ENCODE data around the gene AKR1C1.
"Not testable (repeated sequence)": the region's sequence is repeated elsewhere in the genome, so short reads cannot be mapped to it uniquely, and the experiment has no call there.

Gene AKR1C1

DNA sequence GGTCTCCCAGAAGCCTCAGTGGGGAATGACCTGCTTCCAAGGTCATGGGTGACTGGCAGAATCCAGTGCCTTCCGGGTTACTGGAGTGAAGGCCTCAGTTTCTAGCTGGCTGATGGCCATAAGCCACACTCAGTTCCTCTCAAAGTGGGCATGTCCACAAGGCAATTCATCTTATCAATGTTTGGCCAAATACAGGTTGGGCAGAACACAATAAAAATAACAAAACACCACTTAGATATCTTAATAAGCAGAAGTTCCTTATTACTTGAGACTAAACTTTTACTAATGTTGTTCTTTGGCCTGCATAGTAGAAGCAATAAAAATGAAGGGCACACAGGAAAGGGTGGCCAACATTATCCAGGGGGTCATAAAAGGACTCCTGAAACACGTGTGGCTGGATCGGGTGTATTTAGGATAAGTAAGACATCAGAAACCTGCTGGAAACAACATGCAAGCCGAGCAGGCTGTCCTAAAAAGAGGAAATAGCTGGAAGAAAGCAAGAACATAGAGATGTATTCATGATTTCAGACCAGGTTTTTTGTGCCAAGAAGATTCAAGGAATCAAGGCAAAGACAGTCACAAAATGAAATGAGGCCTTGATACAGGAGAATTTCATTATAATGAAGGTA lies 60.1 kb downstream of the AKR1C1 start:
- H3K79me2 ChIP-seq (ENCODE audit: control insufficient read depth, low read length): no peaks in the 10 kb centered on the region
- H3K27ac ChIP-seq (ENCODE audit: low read depth, low read length): no peak overlapping the region
- TF ChIP-seq, protein P1, sequence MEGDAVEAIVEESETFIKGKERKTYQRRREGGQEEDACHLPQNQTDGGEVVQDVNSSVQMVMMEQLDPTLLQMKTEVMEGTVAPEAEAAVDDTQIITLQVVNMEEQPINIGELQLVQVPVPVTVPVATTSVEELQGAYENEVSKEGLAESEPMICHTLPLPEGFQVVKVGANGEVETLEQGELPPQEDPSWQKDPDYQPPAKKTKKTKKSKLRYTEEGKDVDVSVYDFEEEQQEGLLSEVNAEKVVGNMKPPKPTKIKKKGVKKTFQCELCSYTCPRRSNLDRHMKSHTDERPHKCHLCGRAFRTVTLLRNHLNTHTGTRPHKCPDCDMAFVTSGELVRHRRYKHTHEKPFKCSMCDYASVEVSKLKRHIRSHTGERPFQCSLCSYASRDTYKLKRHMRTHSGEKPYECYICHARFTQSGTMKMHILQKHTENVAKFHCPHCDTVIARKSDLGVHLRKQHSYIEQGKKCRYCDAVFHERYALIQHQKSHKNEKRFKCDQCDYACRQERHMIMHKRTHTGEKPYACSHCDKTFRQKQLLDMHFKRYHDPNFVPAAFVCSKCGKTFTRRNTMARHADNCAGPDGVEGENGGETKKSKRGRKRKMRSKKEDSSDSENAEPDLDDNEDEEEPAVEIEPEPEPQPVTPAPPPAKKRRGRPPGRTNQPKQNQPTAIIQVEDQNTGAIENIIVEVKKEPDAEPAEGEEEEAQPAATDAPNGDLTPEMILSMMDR (IDR thresholded peaks at IDR 0.05; ENCODE audit: low read depth, low read length, poor library complexity, severe bottlenecking): no peak
- no peak for TF ChIP-seq EZH2phosphoT487 (IDR thresholded peaks at IDR 0.05; ENCODE audit: borderline replicate concordance, low read length)
- H3K4me1 ChIP-seq (ENCODE audit: control insufficient read depth, low read length): no peaks in the 10 kb centered on the region
- no peak overlapping the region for H3K4me2 ChIP-seq (ENCODE audit: low read length)
- no peaks in the 10 kb centered on the region for H3K27me3 ChIP-seq (ENCODE audit: control insufficient read depth, low read length)
- no peaks in the 10 kb centered on the region for H3K9me3 ChIP-seq (ENCODE audit: control insufficient read depth, insufficient read depth, low read length)
- no peaks in the 10 kb centered on the region for H3F3A ChIP-seq (ENCODE audit: control insufficient read depth, insufficient read depth)
- no peaks in the 10 kb centered on the region for H4K20me1 ChIP-seq (ENCODE audit: control insufficient read depth, insufficient read depth, low read depth, low read length)
- no peaks in the 10 kb centered on the region for H3K9me2 ChIP-seq (replicated peaks; ENCODE audit: control insufficient read depth, low read length)
- no peak overlapping the region for H3K4me3 ChIP-seq (ENCODE audit: low read length)
- H3K36me3 ChIP-seq (ENCODE audit: control insufficient read depth, low read length): no peaks in the 10 kb centered on the region

DNA sequence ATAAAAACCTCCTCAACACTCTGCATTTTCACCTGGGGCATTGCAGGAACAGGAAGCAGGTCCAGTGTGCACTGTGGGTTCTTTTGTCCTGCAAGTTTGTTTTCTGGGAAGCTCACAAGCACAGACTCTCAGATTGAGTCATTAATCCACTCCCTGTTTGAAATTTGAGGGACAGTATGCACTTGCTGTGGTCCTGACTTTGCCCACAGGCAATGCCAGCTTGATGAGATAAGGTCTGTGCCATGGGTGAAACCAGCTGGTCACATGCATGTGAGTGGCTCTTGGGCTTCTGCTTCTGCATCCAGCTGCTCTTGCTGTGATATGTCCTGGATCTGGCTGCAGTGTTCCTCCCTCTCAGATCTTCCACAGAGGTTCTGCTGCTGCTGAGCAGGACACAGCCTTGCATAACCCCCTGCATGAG lies 62.3 kb downstream of the AKR1C1 start:
- not testable (repeated sequence) for H3K36me3 ChIP-seq (ENCODE audit: control insufficient read depth, low read length); H4K20me1 ChIP-seq (ENCODE audit: control insufficient read depth, insufficient read depth, low read depth, low read length); H3K4me3 ChIP-seq (ENCODE audit: low read length); H3K27ac ChIP-seq (ENCODE audit: low read depth, low read length); H3K27me3 ChIP-seq (ENCODE audit: control insufficient read depth, low read length); H3K9me2 ChIP-seq (replicated peaks; ENCODE audit: control insufficient read depth, low read length); H3K79me2 ChIP-seq (ENCODE audit: control insufficient read depth, low read length); H3K4me1 ChIP-seq (ENCODE audit: control insufficient read depth, low read length); H3F3A ChIP-seq (ENCODE audit: control insufficient read depth, insufficient read depth); H3K9me3 ChIP-seq (ENCODE audit: control insufficient read depth, insufficient read depth, low read length); H3K4me2 ChIP-seq (ENCODE audit: low read length)

DNA sequence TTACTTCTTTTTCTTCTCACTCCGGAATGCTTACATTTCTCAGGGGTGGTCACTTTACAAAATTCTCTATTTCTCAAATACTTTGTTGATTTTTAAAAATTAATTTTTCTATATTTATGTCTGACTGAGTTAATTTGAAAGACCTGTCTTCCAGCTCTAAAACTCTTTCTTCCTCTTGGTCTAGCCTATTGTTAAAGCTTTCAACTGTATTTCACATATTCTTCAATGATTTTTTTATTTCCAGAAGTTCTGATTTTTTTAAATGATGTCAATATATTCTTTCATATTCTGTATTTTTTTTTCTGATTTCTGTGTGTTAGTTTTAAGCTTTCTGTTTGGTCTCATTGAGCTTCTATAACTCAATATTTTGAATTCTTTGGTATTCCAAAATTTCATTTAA lies 67.8 kb downstream of the AKR1C1 start:
- Histone ChIP-seq H3K36me3 (ENCODE audit: control insufficient read depth, low read length) (no peaks in the 10 kb centered on the region), H3K27ac (ENCODE audit: low read depth, low read length) (no peak overlapping the region)
- TF ChIP-seq, protein P1 (IDR thresholded peaks at IDR 0.05; ENCODE audit: low read depth, low read length, poor library complexity, severe bottlenecking): no peak
- TF ChIP-seq EZH2phosphoT487 (IDR thresholded peaks at IDR 0.05; ENCODE audit: borderline replicate concordance, low read length): no peak

DNA sequence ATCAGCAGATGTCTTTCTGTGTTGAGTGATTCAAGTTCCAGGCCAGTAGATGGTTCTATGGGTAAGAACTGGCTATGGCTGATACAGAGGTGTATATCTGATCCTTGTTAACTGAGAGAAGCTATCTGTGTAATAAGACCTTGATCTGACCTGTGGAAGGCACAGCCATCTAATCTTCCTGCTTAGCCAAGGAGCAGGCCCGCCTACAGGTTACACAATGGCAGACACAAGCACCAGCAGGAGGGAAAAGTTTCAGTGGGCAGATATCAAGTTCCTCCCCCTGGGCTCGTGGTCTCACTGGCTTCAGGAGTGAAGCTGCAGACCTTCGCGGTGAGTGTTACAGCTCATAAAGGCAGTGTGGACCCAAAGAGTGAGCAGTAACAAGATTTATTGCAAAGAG lies 68.4 kb downstream of the AKR1C1 start:
- H3K4me2 ChIP-seq (ENCODE audit: low read length); H3K9me2 ChIP-seq (replicated peaks; ENCODE audit: control insufficient read depth, low read length); H4K20me1 ChIP-seq (ENCODE audit: control insufficient read depth, insufficient read depth, low read depth, low read length); H3K4me3 ChIP-seq (ENCODE audit: low read length); H3K79me2 ChIP-seq (ENCODE audit: control insufficient read depth, low read length); H3K9me3 ChIP-seq (ENCODE audit: control insufficient read depth, insufficient read depth, low read length); H3F3A ChIP-seq (ENCODE audit: control insufficient read depth, insufficient read depth); H3K27ac ChIP-seq (ENCODE audit: low read depth, low read length); H3K27me3 ChIP-seq (ENCODE audit: control insufficient read depth, low read length); H3K4me1 ChIP-seq (ENCODE audit: control insufficient read depth, low read length); H3K36me3 ChIP-seq (ENCODE audit: control insufficient read depth, low read length): not testable (repeated sequence)

More for the DNA sequence above, 67.8 kb downstream of the AKR1C1 start:
- Histone ChIP-seq H3K9me3 (ENCODE audit: control insufficient read depth, insufficient read depth, low read length) (no peaks in the 10 kb centered on the region), H3K4me1 (ENCODE audit: control insufficient read depth, low read length) (no peaks in the 10 kb centered on the region), H4K20me1 (ENCODE audit: control insufficient read depth, insufficient read depth, low read depth, low read length) (no peaks in the 10 kb centered on the region), H3K27me3 (ENCODE audit: control insufficient read depth, low read length) (no peaks in the 10 kb centered on the region), H3F3A (ENCODE audit: control insufficient read depth, insufficient read depth) (no peaks in the 10 kb centered on the region), H3K4me3 (ENCODE audit: low read length) (no peak overlapping the region), H3K79me2 (ENCODE audit: control insufficient read depth, low read length) (no peaks in the 10 kb centered on the region), H3K9me2 (replicated peaks; ENCODE audit: control insufficient read depth, low read length) (no peaks in the 10 kb centered on the region), H3K4me2 (ENCODE audit: low read length) (no peak overlapping the region)

DNA sequence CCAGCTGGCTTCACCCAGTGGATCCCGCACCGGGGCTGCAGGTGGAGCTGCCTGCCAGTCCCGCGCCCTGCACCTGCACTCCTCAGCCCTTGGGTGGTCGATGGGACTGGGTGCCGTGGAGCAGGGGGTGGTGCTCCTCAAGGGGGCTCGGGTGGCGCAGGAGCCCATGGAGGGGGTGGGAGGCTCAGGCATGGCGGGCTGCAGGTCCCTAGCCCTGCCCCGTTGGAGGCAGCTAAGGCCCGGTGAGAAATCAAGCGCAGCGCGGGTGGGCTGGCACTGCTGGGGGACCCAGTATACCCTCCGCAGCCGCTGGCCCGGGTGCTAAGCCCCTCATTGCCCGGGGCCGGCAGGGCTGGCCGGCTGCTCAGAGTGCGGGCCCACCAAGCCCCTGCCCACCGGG lies 69.2 kb downstream of the AKR1C1 start:
- H3K36me3 ChIP-seq (ENCODE audit: control insufficient read depth, low read length); H3K9me2 ChIP-seq (replicated peaks; ENCODE audit: control insufficient read depth, low read length); H3K27ac ChIP-seq (ENCODE audit: low read depth, low read length); H3K4me1 ChIP-seq (ENCODE audit: control insufficient read depth, low read length); H3K79me2 ChIP-seq (ENCODE audit: control insufficient read depth, low read length); H3F3A ChIP-seq (ENCODE audit: control insufficient read depth, insufficient read depth); H4K20me1 ChIP-seq (ENCODE audit: control insufficient read depth, insufficient read depth, low read depth, low read length); H3K9me3 ChIP-seq (ENCODE audit: control insufficient read depth, insufficient read depth, low read length); H3K4me3 ChIP-seq (ENCODE audit: low read length); H3K4me2 ChIP-seq (ENCODE audit: low read length); H3K27me3 ChIP-seq (ENCODE audit: control insufficient read depth, low read length): not testable (repeated sequence)

Measured in DOHH2 (cell line).